ENCODE measurements around the gene GNAI3. TPM values are rescaled to one million over a fixed set of nuclear protein-coding genes. Genes with fewer than 3 reads are reported as not detected.
A peak's percentile ranks its signal among the peaks of the same experiment; 100 is the strongest.

The GNAI3 gene
- total and polyA plus RNA-seq, 2 of the 13 experiments (the other 11 are each of a cell fraction or from before 2014, with no cell fraction given) = 4.3 to 9.0 TPM

DNA sequence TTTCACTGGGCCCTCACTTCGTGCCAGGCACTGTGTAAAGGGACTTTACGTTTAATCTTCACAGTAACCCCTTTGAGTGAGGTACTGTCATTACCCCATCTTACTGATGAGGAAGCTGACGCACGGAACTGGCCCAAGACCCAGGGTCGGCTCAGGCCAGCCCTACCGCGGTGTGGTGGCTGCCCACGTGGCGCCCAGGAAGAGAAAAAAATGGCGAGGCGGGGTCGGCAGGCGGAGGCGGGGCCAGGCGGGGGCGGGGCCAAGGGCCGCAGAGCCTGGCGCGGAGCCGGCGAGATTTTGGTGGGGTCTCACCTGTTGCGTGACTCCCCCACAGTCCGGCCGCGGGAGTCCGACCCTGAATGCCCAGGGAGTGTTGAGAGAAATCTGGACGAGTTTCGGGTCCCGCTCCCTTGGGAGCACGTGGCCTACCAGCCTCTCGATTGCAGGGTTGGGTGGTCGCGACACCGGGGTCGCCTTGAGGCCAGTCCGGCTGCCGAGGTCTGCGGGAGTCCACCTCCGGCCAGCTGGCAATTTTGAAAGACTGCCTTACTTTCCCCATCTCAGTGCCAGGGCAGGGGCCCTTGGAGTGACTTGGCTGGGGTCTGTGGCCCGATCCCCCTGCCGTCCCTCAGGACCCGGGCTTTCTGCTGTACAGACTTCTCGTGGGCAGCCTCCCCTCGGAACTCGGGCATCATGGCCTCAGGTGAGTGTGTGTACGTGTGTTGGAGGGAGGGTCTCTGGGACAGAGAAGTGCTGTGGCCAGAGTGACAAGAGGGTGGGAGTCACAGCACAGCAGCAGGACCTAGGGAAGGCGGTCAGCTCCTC, 71.4 kb downstream of the GNAI3 start, which contains the start of the genes AMPD2 and GNAT2 (continued):
- TF ChIP-seq KDM5A (IDR thresholded peaks at IDR 0.05; ENCODE audit: borderline replicate concordance, low read length) (peak; percentile 17; the same call in 1 of the 2 replicates), RNF2 (conservative IDR thresholded peaks at IDR 0.05; ENCODE audit: low read depth) (no peak), SKI (IDR thresholded peaks at IDR 0.05; ENCODE audit: partially characterized antibody) (no peak), GATAD1 (CRISPR knock-in tag; IDR thresholded peaks at IDR 0.05) (peak; percentile 21; the same call in 1 of the 2 replicates), ZNF552 (CRISPR knock-in tag; IDR thresholded peaks at IDR 0.05; ENCODE audit: borderline replicate concordance) (no peak), PAF1 (CRISPR knock-in tag; IDR thresholded peaks at IDR 0.05) (no peak), ZNF430 (CRISPR knock-in tag; IDR thresholded peaks at IDR 0.05) (no peak), ZNF317 (CRISPR knock-in tag; IDR thresholded peaks at IDR 0.05) (no peak), SP1 (IDR thresholded peaks at IDR 0.05) (no peak), SP1 (CRISPR knock-in tag; IDR thresholded peaks at IDR 0.05) (peak; percentile 73), HOXA3 (CRISPR knock-in tag; IDR thresholded peaks at IDR 0.05) (peak; percentile 70), HIC2 (CRISPR knock-in tag; IDR thresholded peaks at IDR 0.05; ENCODE audit: low read depth) (no peak), MXD3 (CRISPR knock-in tag; IDR thresholded peaks at IDR 0.05) (peak; percentile 93), JUN (CRISPR knock-in tag; IDR thresholded peaks at IDR 0.05) (no peak), ZMYM4 (CRISPR knock-in tag; IDR thresholded peaks at IDR 0.05) (0 out of 2 replicates have a peak, but pooled peaks have one; percentile 44), TBP (CRISPR knock-in tag; IDR thresholded peaks at IDR 0.05) (no peak; the same call in none of the 2 replicates), ZNF234 (CRISPR knock-in tag; conservative IDR thresholded peaks at IDR 0.05) (no peak; the same call in 1 of the 2 replicates), FLYWCH1 (CRISPR knock-in tag; IDR thresholded peaks at IDR 0.05) (no peak), ARID4A (CRISPR knock-in tag; IDR thresholded peaks at IDR 0.05; ENCODE audit: borderline replicate concordance) (peak; percentile 87), ZNF841 (CRISPR knock-in tag; IDR thresholded peaks at IDR 0.05; ENCODE audit: borderline replicate concordance) (no peak)
- TF ChIP-seq, protein P1, sequence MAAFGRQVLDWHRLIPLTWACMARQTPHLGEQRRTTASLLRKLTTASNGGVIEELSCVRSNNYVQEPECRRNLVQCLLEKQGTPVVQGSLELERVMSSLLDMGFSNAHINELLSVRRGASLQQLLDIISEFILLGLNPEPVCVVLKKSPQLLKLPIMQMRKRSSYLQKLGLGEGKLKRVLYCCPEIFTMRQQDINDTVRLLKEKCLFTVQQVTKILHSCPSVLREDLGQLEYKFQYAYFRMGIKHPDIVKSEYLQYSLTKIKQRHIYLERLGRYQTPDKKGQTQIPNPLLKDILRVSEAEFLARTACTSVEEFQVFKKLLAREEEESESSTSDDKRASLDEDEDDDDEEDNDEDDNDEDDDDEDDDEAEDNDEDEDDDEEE (CRISPR knock-in tag; IDR thresholded peaks at IDR 0.05) = 0 out of 2 replicates have a peak, but pooled peaks have one; percentile 28
- TF ChIP-seq, protein P2, sequence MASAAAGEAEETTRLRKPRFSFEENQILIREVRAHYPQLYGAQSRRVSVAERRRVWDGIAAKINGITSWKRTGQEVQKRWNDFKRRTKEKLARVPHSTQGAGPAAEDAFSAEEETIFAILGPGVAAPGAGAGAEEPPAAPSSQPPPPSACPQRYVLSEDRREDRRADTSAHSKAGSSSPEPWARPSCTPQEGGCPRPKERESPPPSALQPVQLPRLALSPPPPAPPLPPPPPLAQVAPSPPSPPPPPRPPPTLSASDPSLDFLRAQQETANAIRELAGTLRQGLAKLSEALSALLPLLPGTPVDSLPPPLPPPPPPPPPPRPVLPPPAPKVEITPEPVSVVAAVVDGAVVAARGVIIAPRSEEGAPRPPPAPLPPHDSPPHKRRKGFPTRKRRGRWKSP (CRISPR knock-in tag; IDR thresholded peaks at IDR 0.05) = no peak
